GM21825 (cell line): ENCODE data around the gene WDR17.

Experiments
- ATAC-seq: cut with Tn5 transposase; IDR thresholded peaks from one replicate; pipeline ENCODE4 v1.9.1; 2021; ENCODE audit warnings: mild to moderate bottlenecking, moderate library complexity; ENCODE audit not compliant: unreplicated experiment

Gene WDR17

GRCh38 chr4:176065435-176066291 lies at the start of gene WDR17:
Gene WDR17, plus strand, starts transcription at chr4:176065841. Its CDS starts 45,740 bp downstream, at chr4:176111581.
- ATAC-seq = peak; percentile 100

- no peak for ATAC-seq
Observed at GRCh38 chr4:176016601-176017000, 49.0 kb upstream of the WDR17 start.

GRCh38 chr4:176020481-176021085 lies 45.1 kb upstream of the WDR17 start:
- ATAC-seq = no peak

DNA sequence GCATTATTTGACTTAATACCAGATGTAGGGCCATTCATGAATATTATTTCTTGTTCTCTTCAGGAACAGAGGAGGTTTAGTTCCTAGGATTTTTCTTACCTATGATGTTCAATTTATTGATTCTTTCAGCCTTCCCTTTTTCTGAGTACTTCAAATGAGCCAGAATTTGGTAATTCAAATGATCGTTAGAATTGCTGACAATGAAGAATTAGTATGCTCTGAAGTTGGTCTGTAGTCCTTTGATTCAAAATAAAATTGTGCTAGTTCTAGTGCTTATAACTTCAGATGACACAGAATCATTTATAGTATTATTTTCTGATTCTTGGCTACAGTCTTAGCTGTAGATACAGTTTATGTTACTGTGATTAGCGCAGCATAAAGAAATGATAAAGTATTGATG lies 35.2 kb upstream of the WDR17 start:
- no peak for ATAC-seq

GRCh38 chr4:176031922-176032321 lies 33.7 kb upstream of the WDR17 start:
- no peak for ATAC-seq

DNA sequence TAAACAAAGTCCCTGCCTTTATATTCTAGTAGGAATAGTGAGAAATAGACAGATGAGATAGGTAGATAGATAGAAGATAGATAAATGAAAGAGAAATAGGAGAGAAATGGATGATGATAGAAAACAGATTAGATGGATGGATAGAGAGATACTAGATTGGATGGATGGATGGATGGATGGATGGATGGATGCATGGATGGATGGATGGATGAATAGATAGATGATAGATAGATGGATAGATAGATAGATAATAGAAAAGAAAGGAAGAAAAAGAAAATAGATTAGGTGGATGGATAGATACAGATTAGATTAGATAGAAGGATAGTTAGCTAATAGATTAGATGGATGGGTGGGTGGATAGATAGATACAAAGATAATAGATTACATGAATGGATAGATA lies 33.2 kb upstream of the WDR17 start:
- ATAC-seq = no peak

DNA sequence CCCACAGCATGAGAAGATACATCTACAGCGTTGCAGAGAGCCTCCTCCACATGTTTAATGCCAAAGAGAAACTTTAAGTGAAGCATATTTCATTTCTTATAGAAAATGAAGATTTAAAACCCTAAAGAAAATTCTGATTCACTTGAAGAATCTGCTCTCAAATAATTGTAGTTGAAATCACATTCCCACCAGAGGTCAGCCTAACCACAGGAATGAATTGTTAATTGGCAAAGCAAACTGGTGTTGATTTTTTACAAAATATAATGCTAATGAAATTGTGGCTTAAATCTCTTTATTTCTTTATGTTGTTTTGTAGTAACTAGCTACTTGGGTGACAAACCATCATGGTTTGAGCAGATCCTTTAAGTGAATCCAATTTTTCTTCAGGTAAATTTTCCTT lies 31.1 kb upstream of the WDR17 start:
- ATAC-seq = no peak

DNA sequence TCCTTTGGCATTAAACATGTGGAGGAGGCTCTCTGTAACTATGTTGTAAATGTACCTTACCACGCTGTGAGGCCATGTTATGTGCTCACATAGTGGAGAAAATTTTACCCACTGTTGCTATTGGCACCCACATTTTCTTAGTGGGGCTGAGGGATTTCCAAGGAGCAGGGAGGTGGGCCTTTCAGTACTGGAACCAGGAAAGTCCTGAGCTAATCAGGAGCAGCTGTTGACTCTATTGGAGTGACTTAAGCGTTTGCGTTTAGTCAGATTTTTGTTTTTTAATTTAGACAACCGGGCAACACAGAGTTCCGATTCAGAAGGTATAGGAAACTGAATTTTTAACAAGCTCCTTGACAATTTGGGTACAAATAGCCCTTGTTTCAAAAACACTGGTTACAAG lies 30.7 kb upstream of the WDR17 start:
- no peak for ATAC-seq

- ATAC-seq = peak; percentile 88
Observed at GRCh38 chr4:176036585-176037205, 28.9 kb upstream of the WDR17 start.

DNA sequence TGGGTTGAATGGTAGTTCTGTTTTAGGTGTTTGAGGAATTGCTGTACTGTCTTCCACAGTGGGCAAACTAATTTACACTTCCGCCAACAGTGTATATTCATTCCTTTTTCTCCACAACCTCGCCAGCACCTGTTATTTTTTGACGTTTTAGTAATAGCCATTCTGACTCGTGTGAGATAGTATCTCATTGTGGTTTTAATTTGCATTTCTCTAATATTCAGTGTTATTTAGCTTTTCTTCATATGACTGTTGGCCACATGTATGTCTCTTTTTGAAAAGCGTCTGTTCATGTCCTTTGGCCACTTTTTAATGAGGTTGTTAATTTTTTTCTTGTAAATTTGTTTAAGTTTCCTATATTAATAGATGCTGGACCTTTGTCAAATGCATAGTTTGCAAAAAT lies 26.9 kb upstream of the WDR17 start:
- no peak for ATAC-seq

- ATAC-seq = no peak
Observed at GRCh38 chr4:176042195-176042594, 23.4 kb upstream of the WDR17 start.

GRCh38 chr4:176043838-176044588 lies 21.6 kb upstream of the WDR17 start:
- no peak for ATAC-seq

GRCh38 chr4:176044589-176044951 lies 21.1 kb upstream of the WDR17 start:
- no peak for ATAC-seq

GRCh38 chr4:176048631-176049030 lies 17.0 kb upstream of the WDR17 start:
- no peak for ATAC-seq

- peak; percentile 97 for ATAC-seq
Observed at GRCh38 chr4:176052744-176053143, 12.9 kb upstream of the WDR17 start.

DNA sequence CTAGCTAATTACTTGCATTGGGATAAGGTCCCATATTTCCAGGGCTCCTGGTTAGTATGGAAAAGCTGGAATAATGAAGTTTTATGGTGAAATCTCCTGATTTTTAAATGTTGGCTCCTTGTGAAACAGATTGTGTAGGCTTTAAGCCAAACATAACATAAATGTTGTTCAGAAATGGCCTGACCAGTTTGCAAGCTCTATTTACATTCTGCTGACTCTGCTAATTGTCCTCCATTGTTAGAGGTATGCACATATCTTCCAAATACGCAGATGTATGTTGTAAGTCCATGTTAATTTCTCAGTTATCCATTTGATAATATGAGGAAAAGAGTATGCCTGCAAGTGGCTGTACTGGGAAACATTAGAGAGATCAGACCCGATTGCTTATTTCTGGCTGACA lies 11.9 kb upstream of the WDR17 start:
- ATAC-seq = no peak

DNA sequence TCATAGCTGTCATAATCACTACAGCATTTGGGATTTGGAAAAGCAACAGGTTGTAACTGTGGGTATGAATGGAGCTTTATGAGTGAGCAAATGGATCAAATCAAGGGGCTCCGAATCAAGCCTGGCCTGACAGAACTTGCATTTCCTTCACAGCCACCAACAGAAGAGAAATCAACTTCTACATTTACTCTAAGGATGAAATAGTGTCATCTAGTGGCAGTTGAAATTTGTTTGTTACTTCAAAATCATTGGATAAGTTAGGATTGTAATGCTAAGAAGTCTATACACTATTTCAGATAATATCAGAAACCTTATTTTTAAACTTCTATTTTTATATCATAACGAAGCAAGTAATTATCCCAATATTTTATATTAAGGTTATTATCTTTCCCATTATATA lies 10.7 kb upstream of the WDR17 start:
- no peak for ATAC-seq

GRCh38 chr4:176063718-176064117 lies 1.9 kb upstream of the WDR17 start:
- no peak for ATAC-seq

- no peak for ATAC-seq
Observed at GRCh38 chr4:176064539-176064938, 1.1 kb upstream of the WDR17 start.

DNA sequence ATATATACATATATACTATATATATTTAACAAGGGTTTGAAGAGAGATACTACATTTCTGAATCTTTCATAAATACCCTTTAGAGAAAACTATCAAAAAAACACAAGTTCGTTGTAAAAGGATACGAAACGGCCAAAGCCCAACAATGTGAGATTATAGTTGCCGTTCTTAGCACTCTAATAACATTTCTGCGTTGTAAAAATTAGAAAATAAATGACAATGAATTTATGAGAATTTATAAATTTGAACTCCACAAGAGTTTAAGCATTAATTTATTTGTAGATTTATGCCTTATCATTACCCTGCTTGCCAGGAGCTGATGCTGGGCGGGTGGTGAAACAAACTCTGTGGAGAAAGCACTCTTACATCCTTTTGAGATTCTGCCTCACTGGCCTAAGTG lies 1.1 kb downstream of the WDR17 start:
- no peak for ATAC-seq

DNA sequence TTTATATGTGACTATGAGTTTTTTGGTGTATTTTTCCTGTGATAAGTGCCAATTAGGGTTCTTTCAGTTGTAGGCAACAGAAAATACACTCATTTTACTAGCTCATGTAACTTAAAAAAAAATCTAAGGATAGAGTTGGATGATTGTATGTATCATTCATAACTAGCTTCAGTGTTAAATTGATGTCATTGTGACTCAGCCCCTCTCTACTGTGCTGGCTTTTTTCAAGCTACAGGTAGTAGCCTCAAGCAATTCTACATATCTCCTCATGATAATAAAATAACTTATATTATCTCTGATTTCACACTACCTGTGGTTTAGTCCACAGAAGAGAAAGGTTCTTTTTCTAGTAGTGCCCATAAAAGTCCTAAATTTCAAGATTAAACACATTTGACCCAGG lies 11.9 kb downstream of the WDR17 start:
- no peak for ATAC-seq
